Measurements from ENCODE around the gene HRH3.

- TF ChIP-seq EP300 (IDR thresholded peaks at IDR 0.05; ENCODE audit: borderline replicate concordance): no peak
- no peak for TF ChIP-seq TAF1 (IDR thresholded peaks at IDR 0.05; ENCODE audit: low read depth)
- TF ChIP-seq CEBPB (IDR thresholded peaks at IDR 0.05): no peak
- no peak for TF ChIP-seq RAD21 (IDR thresholded peaks at IDR 0.05; ENCODE audit: low read depth)
- TF ChIP-seq REST (IDR thresholded peaks at IDR 0.05; ENCODE audit: low read depth): no peak
- TF ChIP-seq FOXM1 (IDR thresholded peaks at IDR 0.05; ENCODE audit: borderline replicate concordance, low read depth): no peak
- TF ChIP-seq, protein P1, sequence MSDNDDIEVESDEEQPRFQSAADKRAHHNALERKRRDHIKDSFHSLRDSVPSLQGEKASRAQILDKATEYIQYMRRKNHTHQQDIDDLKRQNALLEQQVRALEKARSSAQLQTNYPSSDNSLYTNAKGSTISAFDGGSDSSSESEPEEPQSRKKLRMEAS (IDR thresholded peaks at IDR 0.05): no peak
- 0 out of 2 replicates have a peak, but pooled peaks have one; percentile 21 for TF ChIP-seq EGR1 (IDR thresholded peaks at IDR 0.05)
- no peak for TF ChIP-seq TCF12 (IDR thresholded peaks at IDR 0.05; ENCODE audit: low read depth)
- TF ChIP-seq, protein P2, sequence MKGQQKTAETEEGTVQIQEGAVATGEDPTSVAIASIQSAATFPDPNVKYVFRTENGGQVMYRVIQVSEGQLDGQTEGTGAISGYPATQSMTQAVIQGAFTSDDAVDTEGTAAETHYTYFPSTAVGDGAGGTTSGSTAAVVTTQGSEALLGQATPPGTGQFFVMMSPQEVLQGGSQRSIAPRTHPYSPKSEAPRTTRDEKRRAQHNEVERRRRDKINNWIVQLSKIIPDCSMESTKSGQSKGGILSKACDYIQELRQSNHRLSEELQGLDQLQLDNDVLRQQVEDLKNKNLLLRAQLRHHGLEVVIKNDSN (IDR thresholded peaks at IDR 0.05): no peak
- no peak for TF ChIP-seq YY1 (IDR thresholded peaks at IDR 0.05; ENCODE audit: low read depth)
- TF ChIP-seq TEAD4 (IDR thresholded peaks at IDR 0.05): no peak
- TF ChIP-seq CREB1 (IDR thresholded peaks at IDR 0.05; ENCODE audit: low read depth): no peak
- no peak for TF ChIP-seq NFIC (IDR thresholded peaks at IDR 0.05)
Observed at GRCh38 chr20:62210496-62210855, 9.6 kb downstream of the HRH3 start.

Measured in Ishikawa (cell line).